Measurements from ENCODE around the gene ZBTB20. TPM values are rescaled to one million over a fixed set of nuclear protein-coding genes. Genes with fewer than 3 reads are reported as not detected.
A peak's percentile ranks its signal among the peaks of the same experiment; 100 is the strongest.

Gene ZBTB20
- total RNA-seq, 1 donor from 2014 or later, result 1.6 TPM

- Mint-ChIP-seq H3K27ac (no peak overlapping the region), H3K27me3 (no peaks in the 10 kb centered on the region), H3K4me3 (no peak overlapping the region), H3K36me3 (ENCODE audit: low read depth) (peaks cover 3% of the 10 kb centered on the region), H3K4me1 (peaks cover 42% of the 10 kb centered on the region), H3K9me3 (no peaks in the 10 kb centered on the region)
- intact Hi-C loops (cut with micrococcal nuclease), result loop anchor here (10.0 kb wide), 2 partner anchors 265 to 575 kb away; partner anchors contain the start of genes ATP6V1A, CCDC191, NAA50 and QTRT2
- no peak for DNase-seq
Observed at GRCh38 chr3:114320246-114320645, 826.8 kb downstream of the ZBTB20 start.

GRCh38 chr3:114319453-114319852 is 827.6 kb downstream of the ZBTB20 start:
- no peak overlapping the region for H3K4me3 Mint-ChIP-seq
- no peak for DNase-seq
- H3K4me1 Mint-ChIP-seq, result peaks cover 44% of the 10 kb centered on the region
- no peaks in the 10 kb centered on the region for H3K27me3 Mint-ChIP-seq
- H3K36me3 Mint-ChIP-seq (ENCODE audit: low read depth), result peaks cover 3% of the 10 kb centered on the region
- H3K9me3 Mint-ChIP-seq, result no peaks in the 10 kb centered on the region
- intact Hi-C loops (cut with micrococcal nuclease), result no loop called here
- H3K27ac Mint-ChIP-seq, result no peak overlapping the region

GRCh38 chr3:114318295-114318694 is 828.8 kb downstream of the ZBTB20 start:
- Mint-ChIP-seq H3K4me3 (no peak overlapping the region), H3K4me1 (peaks cover 44% of the 10 kb centered on the region), H3K27me3 (no peaks in the 10 kb centered on the region), H3K27ac (peak overlapping the region; percentile 70), H3K36me3 (ENCODE audit: low read depth) (peaks cover 3% of the 10 kb centered on the region), H3K9me3 (peaks cover 5% of the 10 kb centered on the region)
- intact Hi-C loops (cut with micrococcal nuclease), result no loop called here
- DNase-seq, result no peak

- no peak for DNase-seq
- Mint-ChIP-seq H3K9me3 (peaks cover 5% of the 10 kb centered on the region), H3K27me3 (no peaks in the 10 kb centered on the region), H3K36me3 (ENCODE audit: low read depth) (peaks cover under 1% of the 10 kb centered on the region), H3K4me3 (peak overlapping the region; percentile 32), H3K27ac (peak overlapping the region; percentile 56), H3K4me1 (peaks cover 39% of the 10 kb centered on the region)
- intact Hi-C loops (cut with micrococcal nuclease), result no loop called here
Observed at GRCh38 chr3:114314282-114314681, 832.8 kb downstream of the ZBTB20 start.

GRCh38 chr3:114313426-114313825 is 833.7 kb downstream of the ZBTB20 start:
- intact Hi-C loops (cut with micrococcal nuclease), result no loop called here
- Mint-ChIP-seq H3K4me1 (peaks cover 44% of the 10 kb centered on the region), H3K27me3 (no peaks in the 10 kb centered on the region), H3K4me3 (no peak overlapping the region), H3K36me3 (ENCODE audit: low read depth) (no peaks in the 10 kb centered on the region), H3K27ac (peak overlapping the region; percentile 69), H3K9me3 (peaks cover 5% of the 10 kb centered on the region)
- DNase-seq, result no peak

GRCh38 chr3:114310695-114311094 is 836.4 kb downstream of the ZBTB20 start:
- Mint-ChIP-seq H3K4me3 (no peak overlapping the region), H3K36me3 (ENCODE audit: low read depth) (no peaks in the 10 kb centered on the region), H3K27me3 (no peaks in the 10 kb centered on the region), H3K27ac (peak overlapping the region; percentile 71), H3K4me1 (peaks cover 48% of the 10 kb centered on the region), H3K9me3 (peaks cover 10% of the 10 kb centered on the region)
- intact Hi-C loops (cut with micrococcal nuclease), result loop anchor here (1.0 kb wide), 1 partner anchor 22 kb away; no protein-coding TSS in a partner anchor
- DNase-seq, result no peak

- no peaks in the 10 kb centered on the region for H3K36me3 Mint-ChIP-seq (ENCODE audit: low read depth)
- DNase-seq, result peak; percentile 79
- H3K4me3 Mint-ChIP-seq, result peak overlapping the region; percentile 49
- peaks cover 18% of the 10 kb centered on the region for H3K9me3 Mint-ChIP-seq
- H3K27ac Mint-ChIP-seq, result peak overlapping the region; percentile 92
- peaks cover 33% of the 10 kb centered on the region for H3K4me1 Mint-ChIP-seq
- intact Hi-C loops (cut with micrococcal nuclease), result loop anchor here (1.0 to 2.0 kb wide), 3 partner anchors 7 to 20 kb away; no protein-coding TSS in a partner anchor
- H3K27me3 Mint-ChIP-seq, result no peaks in the 10 kb centered on the region
Observed at GRCh38 chr3:114308830-114309229, 838.3 kb downstream of the ZBTB20 start.

GRCh38 chr3:114308377-114308776 is 838.7 kb downstream of the ZBTB20 start:
- Mint-ChIP-seq H3K36me3 (ENCODE audit: low read depth) (no peaks in the 10 kb centered on the region), H3K27me3 (no peaks in the 10 kb centered on the region), H3K27ac (peak overlapping the region; percentile 92), H3K4me1 (peaks cover 29% of the 10 kb centered on the region), H3K4me3 (peak overlapping the region; percentile 49), H3K9me3 (peaks cover 15% of the 10 kb centered on the region)
- no peak for DNase-seq
- intact Hi-C loops (cut with micrococcal nuclease), result loop anchor here (1.0 to 2.0 kb wide), 3 partner anchors 8 to 20 kb away; no protein-coding TSS in a partner anchor

- Mint-ChIP-seq H3K4me3 (no peak overlapping the region), H3K4me1 (peaks cover 28% of the 10 kb centered on the region), H3K27ac (peak overlapping the region; percentile 92), H3K9me3 (peaks cover 14% of the 10 kb centered on the region), H3K36me3 (ENCODE audit: low read depth) (no peaks in the 10 kb centered on the region), H3K27me3 (no peaks in the 10 kb centered on the region)
- no peak for DNase-seq
- intact Hi-C loops (cut with micrococcal nuclease), result loop anchor here (1.0 to 2.0 kb wide), 3 partner anchors 8 to 21 kb away; no protein-coding TSS in a partner anchor
Observed at GRCh38 chr3:114307832-114308231, 839.3 kb downstream of the ZBTB20 start.

- Mint-ChIP-seq H3K27me3 (no peaks in the 10 kb centered on the region), H3K4me3 (peak overlapping the region; percentile 13), H3K36me3 (ENCODE audit: low read depth) (no peaks in the 10 kb centered on the region), H3K27ac (peak overlapping the region; percentile 83), H3K4me1 (peaks cover 28% of the 10 kb centered on the region), H3K9me3 (peaks cover 14% of the 10 kb centered on the region)
- intact Hi-C loops (cut with micrococcal nuclease), result no loop called here
- DNase-seq, result no peak
Observed at GRCh38 chr3:114307222-114307830, 839.8 kb downstream of the ZBTB20 start.

- intact Hi-C loops (cut with micrococcal nuclease), result no loop called here
- H3K27ac Mint-ChIP-seq, result no peak overlapping the region
- H3K4me1 Mint-ChIP-seq, result peaks cover 6% of the 10 kb centered on the region
- H3K27me3 Mint-ChIP-seq, result no peaks in the 10 kb centered on the region
- peak; percentile 37 for DNase-seq
- H3K36me3 Mint-ChIP-seq (ENCODE audit: low read depth), result no peaks in the 10 kb centered on the region
- H3K9me3 Mint-ChIP-seq, result peaks cover 3% of the 10 kb centered on the region
- no peak overlapping the region for H3K4me3 Mint-ChIP-seq
Observed at GRCh38 chr3:114299941-114300624, 847.0 kb downstream of the ZBTB20 start.

GRCh38 chr3:114299421-114299820 is 847.7 kb downstream of the ZBTB20 start:
- H3K36me3 Mint-ChIP-seq (ENCODE audit: low read depth), result no peaks in the 10 kb centered on the region
- H3K4me3 Mint-ChIP-seq, result no peak overlapping the region
- H3K27ac Mint-ChIP-seq, result no peak overlapping the region
- H3K27me3 Mint-ChIP-seq, result no peaks in the 10 kb centered on the region
- H3K4me1 Mint-ChIP-seq, result peaks cover 11% of the 10 kb centered on the region
- DNase-seq, result peak; percentile 69
- H3K9me3 Mint-ChIP-seq, result no peaks in the 10 kb centered on the region
- intact Hi-C loops (cut with micrococcal nuclease), result no loop called here

GRCh38 chr3:114295946-114296345 is 851.1 kb downstream of the ZBTB20 start:
- Mint-ChIP-seq H3K9me3 (no peaks in the 10 kb centered on the region), H3K4me1 (peaks cover 18% of the 10 kb centered on the region), H3K27ac (no peak overlapping the region), H3K4me3 (no peak overlapping the region), H3K36me3 (ENCODE audit: low read depth) (no peaks in the 10 kb centered on the region), H3K27me3 (no peaks in the 10 kb centered on the region)
- intact Hi-C loops (cut with micrococcal nuclease), result loop anchor here (1.0 kb wide), 1 partner anchor 142 kb away; no protein-coding TSS in a partner anchor
- no peak for DNase-seq

- intact Hi-C loops (cut with micrococcal nuclease), result loop anchor here (5.0 kb wide), 1 partner anchor 53 kb away; no protein-coding TSS in a partner anchor
- H3K27me3 Mint-ChIP-seq, result no peaks in the 10 kb centered on the region
- H3K4me3 Mint-ChIP-seq, result peak overlapping the region; percentile 28
- DNase-seq, result peak; percentile 50
- H3K9me3 Mint-ChIP-seq, result no peaks in the 10 kb centered on the region
- peak overlapping the region; percentile 2 for H3K27ac Mint-ChIP-seq
- H3K4me1 Mint-ChIP-seq, result peaks cover 19% of the 10 kb centered on the region
- H3K36me3 Mint-ChIP-seq (ENCODE audit: low read depth), result no peaks in the 10 kb centered on the region
Observed at GRCh38 chr3:114294940-114295480, 852.1 kb downstream of the ZBTB20 start.
